Natural killer cell (primary cell): ENCODE results near the gene STIM2. TPM values are rescaled to one million over a fixed set of nuclear protein-coding genes. Genes with fewer than 3 reads are reported as not detected.

Source experiments
- ATAC-seq, 3 donors: fragments of 150-1000 bp in 2 of 3; fragments of 200-7000 bp in 1 of 3; cut with Tn5 transposase; 1 replicate in 1 of 3; 2 replicates in 2 of 3; pipeline ENCODE4 v1.10.0; 2021; ENCODE audit warnings: mild to moderate bottlenecking in 2 of 3, moderate library complexity in 2 of 3
- DNase-seq, 2 donors: peaks; one replicate each; pipeline versions ENCODE4 v3.0.0 to v3.0.0-alpha.2; 2013 to 2021; ENCODE audit warnings: mixed read lengths in 1 of 2
- H3K27ac ChIP-seq: one replicate; pipeline ENCODE4 v1.5.1; 2013; ENCODE audit warnings: mild to moderate bottlenecking, low read length
- H3K27me3 ChIP-seq: one replicate; pipeline ENCODE4 v1.6.1; 2013; ENCODE audit warnings: low read length; ENCODE audit not compliant: control insufficient read depth, insufficient read depth
- H3K36me3 ChIP-seq: one replicate; pipeline ENCODE4 v1.6.1; 2013; ENCODE audit warnings: low read length; ENCODE audit not compliant: control insufficient read depth, insufficient read depth
- H3K4me1 ChIP-seq: one replicate; pipeline ENCODE4 v1.6.1; 2013; ENCODE audit warnings: low read length; ENCODE audit not compliant: control insufficient read depth, insufficient read depth
- H3K4me3 ChIP-seq: one replicate; pipeline ENCODE4 v1.5.1; 2013; ENCODE audit warnings: low read length
- H3K9me3 ChIP-seq: one replicate; pipeline ENCODE4 v1.6.1; 2013; ENCODE audit warnings: low read length; ENCODE audit not compliant: control insufficient read depth, insufficient read depth
- H3K27ac Mint-ChIP-seq, 2 donors: one replicate each; pipeline ENCODE4 v1.8.0; 2022; ENCODE audit warnings: mild to moderate bottlenecking in 2 of 2, mixed read lengths in 2 of 2, moderate library complexity in 1 of 2
- H3K27me3 Mint-ChIP-seq, 2 donors: one replicate each; pipeline ENCODE4 v1.8.0; 2022; ENCODE audit warnings: low read depth in 2 of 2, mixed read lengths in 2 of 2
- H3K36me3 Mint-ChIP-seq: one replicate; pipeline ENCODE4 v1.8.0; 2022; ENCODE audit warnings: mixed read lengths
- H3K4me1 Mint-ChIP-seq, 2 donors: one replicate each; pipeline ENCODE4 v1.8.0; 2022; ENCODE audit warnings: mixed read lengths in 2 of 2
- H3K4me3 Mint-ChIP-seq: one replicate; pipeline ENCODE4 v1.8.0; 2022; ENCODE audit warnings: mild to moderate bottlenecking, moderate library complexity, mixed read lengths
- H3K9me3 Mint-ChIP-seq, 2 donors: one replicate each; pipeline ENCODE4 v1.8.0; 2022; ENCODE audit warnings: mixed read lengths in 2 of 2
- CTCF ChIP-seq: fragments of 200-600 bp; IDR thresholded peaks from one replicate; pipeline ENCODE4 v1.8.0; 2022; ENCODE audit warnings: antibody characterized with exemption
- WGBS: methylation state at CpG from one replicate; pipeline ENCODE4 v1.1.7; 2013; ENCODE audit warnings: missing lambda C conversion rate; ENCODE audit not compliant: insufficient coverage; 5-methylcytosine and 5-hydroxymethylcytosine counted together
- intact Hi-C: fragments of 100-400 bp; cut with micrococcal nuclease; formaldehyde crosslinking; loops from one replicate; pipeline ENCODE4 v1.14.2; 2022
- total RNA-seq, 4 donors: library from RNA; stranded (reverse); fragments of 120-200 nt in 1 of 4; gene quantifications; one replicate each; pipeline versions ENCODE4 v1.2.3 to v1.2.4, GENCODE V29; 2013 to 2022

STIM2 gene
- total RNA-seq, 3 donors from 2014 or later (not counting 1 experiment from before 2014, with no cell fraction given), result 98.3 to 104 (median 100) TPM

- H3K9me3 ChIP-seq, result no peaks in the 10 kb centered on the region
- peak overlapping the region; percentile 71 for H3K4me3 Mint-ChIP-seq
- no peaks in the 10 kb centered on the region for H3K27me3 ChIP-seq
- H3K27ac ChIP-seq, result peak overlapping the region; percentile 30
- TF ChIP-seq CTCF, result no peak
- H3K9me3 Mint-ChIP-seq, result no peaks in the 10 kb centered on the region
- no peaks in the 10 kb centered on the region for H3K27me3 Mint-ChIP-seq
- peaks cover 78 to 80% of the 10 kb centered on the region in 2 donors for H3K4me1 Mint-ChIP-seq
- no peak for ATAC-seq
- H3K27ac Mint-ChIP-seq, result peak overlapping the region; percentile 83 to 85
- H3K36me3 ChIP-seq, result no peaks in the 10 kb centered on the region
- no peak overlapping the region for H3K4me3 ChIP-seq
- H3K4me1 ChIP-seq, result peaks cover 23% of the 10 kb centered on the region
- no peak for DNase-seq
- WGBS, result 80% methylated on average over 3 of the region's 3 CpGs
- H3K36me3 Mint-ChIP-seq, result no peaks in the 10 kb centered on the region
- intact Hi-C loops, result no loop called here
These were observed 7.5 kb downstream of the STIM2 start for GRCh38 chr4:26867914-26868684.

GRCh38 chr4:26870576-26871262 is 10.1 kb downstream of the STIM2 start:
- 41% methylated on average over 2 of the region's 2 CpGs for WGBS
- H3K4me3 ChIP-seq, result no peak overlapping the region
- peaks cover 35% of the 10 kb centered on the region for H3K4me1 ChIP-seq
- peaks cover 73 to 79% of the 10 kb centered on the region in 2 donors for H3K4me1 Mint-ChIP-seq
- H3K27me3 ChIP-seq, result no peaks in the 10 kb centered on the region
- DNase-seq (no peak), ATAC-seq (no peak)
- no peaks in the 10 kb centered on the region for H3K36me3 Mint-ChIP-seq
- H3K36me3 ChIP-seq, result no peaks in the 10 kb centered on the region
- no peaks in the 10 kb centered on the region for H3K9me3 Mint-ChIP-seq
- TF ChIP-seq CTCF, result no peak
- no peaks in the 10 kb centered on the region for H3K27me3 Mint-ChIP-seq
- no peak overlapping the region for H3K27ac ChIP-seq
- peak overlapping the region; percentile 37 for H3K4me3 Mint-ChIP-seq
- peak overlapping the region; percentile 71 to 96 for H3K27ac Mint-ChIP-seq
- intact Hi-C loops, result no loop called here
- H3K9me3 ChIP-seq, result no peaks in the 10 kb centered on the region

- H3K9me3 ChIP-seq, result no peaks in the 10 kb centered on the region
- ATAC-seq (no peak), DNase-seq (no peak)
- peaks cover 32% of the 10 kb centered on the region for H3K4me1 ChIP-seq
- Mint-ChIP-seq H3K9me3 (no peaks in the 10 kb centered on the region), H3K36me3 (no peaks in the 10 kb centered on the region), H3K4me3 (peak overlapping the region; percentile 57), H3K27ac (peak overlapping the region; percentile 71 to 96), H3K27me3 (no peaks in the 10 kb centered on the region), H3K4me1 (peaks cover 74 to 80% of the 10 kb centered on the region in 2 donors)
- H3K36me3 ChIP-seq, result no peaks in the 10 kb centered on the region
- H3K4me3 ChIP-seq, result no peak overlapping the region
- H3K27ac ChIP-seq, result no peak overlapping the region
- TF ChIP-seq CTCF, result no peak
- intact Hi-C loops, result loop anchor here (2.0 kb wide), 1 partner anchor 15 kb away; no protein-coding TSS in a partner anchor
- WGBS, result 69% methylated on average over 3 of the region's 3 CpGs
- H3K27me3 ChIP-seq, result no peaks in the 10 kb centered on the region
These were observed 11.0 kb downstream of the STIM2 start for GRCh38 chr4:26871611-26872010.
